GM18498 (cell line): ENCODE data around the gene FKBP9.
"Not testable (repeated sequence)": the region's sequence is repeated elsewhere in the genome, so short reads cannot be mapped to it uniquely, and the experiment has no call there.

Source experiments
- ATAC-seq: cut with Tn5 transposase; IDR thresholded peaks from one replicate; pipeline ENCODE4 v1.9.1; 2021; ENCODE audit warnings: mild to moderate bottlenecking, moderate library complexity; ENCODE audit not compliant: unreplicated experiment

FKBP9 gene

GRCh38 chr7:33004104-33004616, 46.9 kb downstream of the FKBP9 start:
- ATAC-seq, result not testable (repeated sequence)

- not testable (repeated sequence) for ATAC-seq
Observed at GRCh38 chr7:33005193-33005592, 48.0 kb downstream of the FKBP9 start.

- ATAC-seq, result not testable (repeated sequence)
Observed at GRCh38 chr7:33005690-33006089, 48.5 kb downstream of the FKBP9 start.

- no peak for ATAC-seq
Observed at GRCh38 chr7:33009734-33010133, 52.5 kb downstream of the FKBP9 start.

- ATAC-seq, result no peak
Observed at GRCh38 chr7:33012364-33012763, 55.1 kb downstream of the FKBP9 start.

GRCh38 chr7:33024189-33024757, 67.0 kb downstream of the FKBP9 start:
- ATAC-seq, result no peak

- ATAC-seq, result no peak
Observed at GRCh38 chr7:33035776-33036175, 78.5 kb downstream of the FKBP9 start.

GRCh38 chr7:33038639-33039038, 81.4 kb downstream of the FKBP9 start:
- ATAC-seq, result no peak

- peak; percentile 35 for ATAC-seq
Observed at GRCh38 chr7:33039257-33039902, 82.1 kb downstream of the FKBP9 start.

- ATAC-seq, result no peak
Observed at GRCh38 chr7:33039903-33040292, 82.7 kb downstream of the FKBP9 start.

- ATAC-seq, result peak; percentile 94
Observed at GRCh38 chr7:33040803-33041516, 83.7 kb downstream of the FKBP9 start.

GRCh38 chr7:33041631-33042428, 84.6 kb downstream of the FKBP9 start:
- no peak for ATAC-seq

GRCh38 chr7:33043501-33044400, 86.5 kb downstream of the FKBP9 start:
- ATAC-seq, result no peak

GRCh38 chr7:33044401-33044718, 87.1 kb downstream of the FKBP9 start:
- no peak for ATAC-seq

- ATAC-seq, result no peak
Observed at GRCh38 chr7:33044986-33045385, 87.7 kb downstream of the FKBP9 start.

- no peak for ATAC-seq
Observed at GRCh38 chr7:33048257-33048656, 91.0 kb downstream of the FKBP9 start.

- no peak for ATAC-seq
Observed at GRCh38 chr7:33048704-33049103, 91.5 kb downstream of the FKBP9 start.

GRCh38 chr7:33050535-33051318, 93.5 kb downstream of the FKBP9 start:
- no peak for ATAC-seq

GRCh38 chr7:33053721-33054120, 96.5 kb downstream of the FKBP9 start:
- no peak for ATAC-seq
